ENCODE results near the gene NOC2L.

- no peak for TF ChIP-seq CTCF (IDR thresholded peaks at IDR 0.05; ENCODE audit: low read length)
- no peak for TF ChIP-seq EZH2 (IDR thresholded peaks at IDR 0.05; ENCODE audit: borderline replicate concordance, low read length)
Observed at GRCh38 chr1:902802-903201, 56.3 kb downstream of the NOC2L start.

All from OCI-LY1 (cell line).